VCaP (cell line): ENCODE data around the gene FAM219B.
"Not testable (repeated sequence)": the region's sequence is repeated elsewhere in the genome, so short reads cannot be mapped to it uniquely, and the experiment has no call there.

ENCODE experiments used
- H3K27ac ChIP-seq: fragments of 450-650 bp; 2 replicates; pipeline ENCODE4 v1.5.1; 2017
- TF ChIP-seq, protein P1 (sequence below): fragments of 450-650 bp; conservative IDR thresholded peaks from 2 replicates; pipeline ENCODE4 v1.5.1; 2017; ENCODE audit warnings: mild to moderate bottlenecking, moderate library complexity

Gene FAM219B

DNA sequence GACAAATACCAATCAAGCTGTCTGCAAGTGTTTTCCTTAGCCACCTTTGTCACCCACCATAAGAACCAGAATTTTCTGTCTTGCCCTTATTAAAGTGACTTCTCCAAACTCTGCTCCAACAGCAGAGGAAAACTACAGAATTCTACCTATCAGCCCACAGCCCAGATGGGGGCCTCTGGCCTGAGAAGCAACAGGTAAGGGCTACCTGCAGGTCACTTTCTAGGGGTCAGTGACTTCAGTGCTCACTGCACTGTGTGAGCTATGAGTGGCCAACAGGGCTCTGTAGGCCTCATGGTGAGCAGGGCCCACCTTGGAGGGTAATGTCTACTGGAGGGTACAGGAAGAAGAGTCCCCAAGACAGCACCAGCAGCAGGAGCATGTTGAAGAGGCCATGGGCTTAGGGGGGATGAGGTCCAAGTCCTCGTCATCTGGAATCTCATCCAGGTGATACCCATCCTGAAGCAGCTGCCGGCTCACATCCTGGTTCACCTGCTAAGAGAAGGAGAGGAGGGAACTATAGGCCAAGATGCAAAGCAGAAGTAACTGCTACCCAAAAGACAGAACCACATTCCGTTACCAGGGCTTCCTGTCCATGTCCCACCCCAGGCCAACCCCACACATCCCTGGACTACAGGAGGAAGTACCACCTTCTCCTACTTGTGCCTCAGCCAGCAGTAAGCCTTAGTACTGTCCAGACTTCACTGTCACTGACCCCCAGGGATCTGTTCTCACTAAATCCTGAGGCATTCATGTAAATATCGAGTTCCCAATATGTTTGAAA, 4.2 kb downstream of the FAM219B start:
- TF ChIP-seq, protein P1, sequence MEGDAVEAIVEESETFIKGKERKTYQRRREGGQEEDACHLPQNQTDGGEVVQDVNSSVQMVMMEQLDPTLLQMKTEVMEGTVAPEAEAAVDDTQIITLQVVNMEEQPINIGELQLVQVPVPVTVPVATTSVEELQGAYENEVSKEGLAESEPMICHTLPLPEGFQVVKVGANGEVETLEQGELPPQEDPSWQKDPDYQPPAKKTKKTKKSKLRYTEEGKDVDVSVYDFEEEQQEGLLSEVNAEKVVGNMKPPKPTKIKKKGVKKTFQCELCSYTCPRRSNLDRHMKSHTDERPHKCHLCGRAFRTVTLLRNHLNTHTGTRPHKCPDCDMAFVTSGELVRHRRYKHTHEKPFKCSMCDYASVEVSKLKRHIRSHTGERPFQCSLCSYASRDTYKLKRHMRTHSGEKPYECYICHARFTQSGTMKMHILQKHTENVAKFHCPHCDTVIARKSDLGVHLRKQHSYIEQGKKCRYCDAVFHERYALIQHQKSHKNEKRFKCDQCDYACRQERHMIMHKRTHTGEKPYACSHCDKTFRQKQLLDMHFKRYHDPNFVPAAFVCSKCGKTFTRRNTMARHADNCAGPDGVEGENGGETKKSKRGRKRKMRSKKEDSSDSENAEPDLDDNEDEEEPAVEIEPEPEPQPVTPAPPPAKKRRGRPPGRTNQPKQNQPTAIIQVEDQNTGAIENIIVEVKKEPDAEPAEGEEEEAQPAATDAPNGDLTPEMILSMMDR, result no peak
- H3K27ac ChIP-seq, result peak overlapping the region; percentile 98

DNA sequence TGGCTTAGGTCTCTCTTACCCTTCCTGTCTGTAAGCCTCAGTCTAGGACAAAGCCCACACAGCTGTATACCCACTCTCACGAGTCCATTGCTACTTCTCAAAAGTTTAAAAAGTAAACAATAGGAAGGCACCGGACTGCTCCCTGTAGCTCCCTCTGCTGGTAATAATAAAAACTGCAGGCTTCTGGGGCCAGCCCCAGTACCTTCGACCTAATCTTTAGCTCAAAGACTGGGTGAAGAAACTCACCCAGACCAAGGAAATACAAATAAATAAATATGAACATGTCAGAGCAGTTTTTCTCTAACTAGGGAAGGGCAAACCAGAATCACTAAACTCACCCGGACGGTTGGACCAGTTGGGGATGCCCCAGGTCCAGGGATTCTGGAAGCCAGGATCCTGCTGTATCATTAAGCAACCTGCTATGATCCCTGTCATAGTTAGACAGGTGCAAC, 5.0 kb downstream of the FAM219B start:
- TF ChIP-seq, protein P1, result peak; percentile 100
- peak overlapping the region; percentile 98 for H3K27ac ChIP-seq

DNA sequence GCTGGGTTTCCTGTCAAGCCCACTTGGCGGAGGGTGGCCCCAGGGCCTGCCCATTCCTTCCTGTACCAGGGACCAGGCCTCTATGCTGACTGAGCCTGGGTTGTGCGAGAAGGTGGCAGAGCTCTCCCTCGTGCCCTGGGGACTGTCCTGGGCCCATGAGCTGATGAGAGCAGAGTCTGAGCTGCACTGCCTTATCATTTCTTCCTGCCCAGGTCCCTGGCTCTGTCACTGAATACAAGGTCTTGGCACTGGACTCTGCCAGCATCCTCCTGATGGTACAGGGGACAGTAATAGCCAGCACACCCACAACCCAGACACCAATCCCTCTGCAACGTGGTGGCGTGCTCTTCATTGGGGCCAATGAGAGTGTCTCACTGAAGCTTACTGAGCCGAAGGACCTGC, 9.3 kb downstream of the FAM219B start:
- TF ChIP-seq, protein P1, result no peak
- no peak overlapping the region for H3K27ac ChIP-seq

DNA sequence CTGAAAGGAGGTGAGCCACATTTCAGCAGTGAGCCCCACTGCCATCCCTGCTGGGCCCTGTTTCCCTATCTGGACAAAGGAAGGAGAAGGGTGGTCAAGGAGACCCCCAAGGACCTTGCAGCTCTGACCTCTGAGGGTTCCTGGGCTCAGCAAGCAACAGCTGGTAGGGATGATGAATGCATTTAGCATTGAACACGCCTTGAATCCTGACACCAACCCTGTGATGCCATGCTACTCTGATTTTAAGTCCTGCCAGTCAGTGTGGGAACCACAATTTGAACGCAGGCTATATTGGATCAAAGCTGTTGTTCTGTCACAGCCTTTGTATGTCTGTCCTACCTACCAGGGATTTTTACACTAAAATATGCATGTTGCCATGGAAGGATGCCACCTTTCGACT, 10.3 kb downstream of the FAM219B start:
- no peak overlapping the region for H3K27ac ChIP-seq
- TF ChIP-seq, protein P1, result no peak

DNA sequence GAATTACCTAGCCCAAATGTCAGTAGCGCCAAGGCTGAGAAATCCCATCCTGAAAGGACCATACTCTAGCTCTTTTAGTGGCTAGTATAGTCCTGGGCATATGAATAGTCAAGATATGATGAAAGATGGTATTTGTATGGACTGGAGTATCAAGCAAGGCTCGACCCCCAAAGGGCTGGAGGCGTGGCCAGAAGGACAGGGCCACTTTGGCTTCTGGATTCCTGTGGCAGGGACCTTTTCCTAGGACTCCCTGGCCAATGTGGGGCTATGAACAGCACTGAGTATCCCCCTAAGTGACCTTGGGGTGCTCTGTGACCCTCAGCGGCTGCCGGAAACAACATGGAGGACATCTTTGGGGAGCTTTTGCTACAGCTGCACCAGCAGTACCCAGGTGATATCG, 10.8 kb downstream of the FAM219B start:
- H3K27ac ChIP-seq, result no peak overlapping the region
- TF ChIP-seq, protein P1, result no peak

DNA sequence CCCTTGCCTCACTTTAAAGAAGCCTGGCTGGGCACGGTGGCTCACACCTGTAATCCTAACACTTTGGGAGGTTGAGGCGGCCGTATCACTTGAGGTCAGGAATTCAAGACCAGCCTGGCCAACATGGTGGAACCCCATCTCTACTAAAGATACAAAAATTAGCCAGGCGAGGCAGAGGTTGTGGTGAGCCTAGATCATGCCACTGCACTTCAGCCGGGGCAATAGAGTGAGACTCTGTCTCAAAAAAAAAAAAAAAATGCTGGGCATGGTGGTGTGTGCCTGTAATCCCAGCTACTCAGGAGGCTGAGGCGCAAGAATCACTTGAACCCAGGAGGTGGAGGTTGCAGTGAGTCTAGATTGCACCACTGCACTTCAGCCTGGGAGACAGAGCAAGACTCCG, 12.3 kb downstream of the FAM219B start:
- not testable (repeated sequence) for H3K27ac ChIP-seq

DNA sequence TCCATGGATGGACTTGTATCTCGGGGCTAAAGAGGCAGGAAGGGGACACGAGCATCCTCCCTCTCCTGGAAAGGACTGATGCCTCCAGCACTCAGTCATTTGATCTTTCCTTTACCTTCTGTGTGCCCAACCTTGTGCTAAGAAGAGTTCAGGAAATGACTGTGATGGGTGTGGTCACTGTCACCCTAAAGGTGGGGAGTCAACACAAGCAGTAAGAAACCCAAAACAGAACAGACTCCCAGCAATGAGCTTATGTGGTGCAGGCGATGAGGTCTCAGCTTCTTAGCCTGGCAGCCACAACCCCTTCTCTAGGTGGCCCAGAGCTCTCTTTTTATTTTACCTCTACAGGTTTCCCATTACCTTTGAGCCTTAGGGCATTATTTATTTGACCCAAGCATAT, 13.0 kb downstream of the FAM219B start:
- TF ChIP-seq, protein P1, result no peak
- no peak overlapping the region for H3K27ac ChIP-seq

DNA sequence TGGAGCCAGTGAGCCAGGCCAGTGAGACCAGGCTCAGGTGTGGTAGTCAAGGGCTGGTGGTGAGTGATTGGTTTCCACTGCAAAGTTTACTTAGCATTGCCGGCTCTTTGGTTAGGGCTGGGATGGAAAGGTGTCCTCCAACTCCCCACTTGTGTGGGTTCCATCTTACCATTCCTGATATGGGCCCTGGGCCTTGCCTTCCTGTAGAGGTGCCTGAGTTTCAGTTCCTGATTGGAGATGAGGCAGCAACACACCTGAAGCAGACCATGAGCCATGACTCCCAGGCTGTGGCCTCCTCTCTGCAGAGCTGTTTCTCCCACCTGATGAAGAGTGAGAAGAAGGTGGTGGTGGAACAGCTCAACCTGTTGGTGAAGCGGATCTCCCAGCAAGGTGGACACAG, 13.7 kb downstream of the FAM219B start:
- TF ChIP-seq, protein P1, result no peak
- no peak overlapping the region for H3K27ac ChIP-seq
